ENCODE measurements around the gene NUCB1.

DNA sequence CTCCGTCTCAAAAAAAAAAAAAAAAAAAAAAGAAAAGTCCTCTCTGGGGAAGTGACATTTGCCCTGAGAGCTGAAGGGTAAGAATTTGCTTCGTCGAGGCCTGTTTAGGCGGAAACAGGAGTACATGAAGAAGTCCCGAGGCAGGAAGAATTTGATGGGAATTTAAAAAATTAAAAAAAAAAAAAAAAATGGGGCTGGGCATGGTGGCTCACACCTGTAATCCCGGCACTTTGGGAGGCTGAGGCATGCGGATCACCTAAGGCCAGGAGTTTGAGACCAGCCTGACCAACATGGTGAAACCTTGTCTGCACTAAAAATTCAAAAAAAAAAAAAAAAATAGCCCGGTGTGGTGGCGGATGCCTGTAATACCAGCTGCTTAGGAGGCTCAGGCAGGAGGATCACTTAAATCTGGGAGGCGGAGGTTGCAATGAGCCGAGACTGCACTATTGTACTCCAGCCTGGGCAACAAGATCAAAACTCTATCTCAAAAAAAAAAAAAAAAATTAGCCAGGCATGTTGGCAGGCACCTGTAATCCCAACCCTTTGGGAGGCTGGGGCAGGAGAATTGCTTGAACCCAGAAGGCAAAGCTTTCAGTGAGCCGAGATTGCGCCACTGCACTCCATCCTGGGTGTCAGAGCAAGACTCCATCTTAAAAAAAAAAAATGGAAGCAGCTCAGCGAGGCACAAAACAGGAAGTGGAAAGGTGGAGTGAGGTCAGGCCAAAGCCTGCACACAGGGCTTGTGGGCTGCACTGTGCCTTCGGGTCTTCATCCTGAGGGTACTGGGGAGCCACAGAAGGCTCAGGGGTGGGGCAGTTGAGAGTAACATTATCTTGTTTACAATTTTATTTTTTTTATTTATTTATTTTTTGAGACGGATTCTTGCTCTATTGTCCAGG is 59.5 kb downstream of the NUCB1 start:
- TF ChIP-seq, protein P1, sequence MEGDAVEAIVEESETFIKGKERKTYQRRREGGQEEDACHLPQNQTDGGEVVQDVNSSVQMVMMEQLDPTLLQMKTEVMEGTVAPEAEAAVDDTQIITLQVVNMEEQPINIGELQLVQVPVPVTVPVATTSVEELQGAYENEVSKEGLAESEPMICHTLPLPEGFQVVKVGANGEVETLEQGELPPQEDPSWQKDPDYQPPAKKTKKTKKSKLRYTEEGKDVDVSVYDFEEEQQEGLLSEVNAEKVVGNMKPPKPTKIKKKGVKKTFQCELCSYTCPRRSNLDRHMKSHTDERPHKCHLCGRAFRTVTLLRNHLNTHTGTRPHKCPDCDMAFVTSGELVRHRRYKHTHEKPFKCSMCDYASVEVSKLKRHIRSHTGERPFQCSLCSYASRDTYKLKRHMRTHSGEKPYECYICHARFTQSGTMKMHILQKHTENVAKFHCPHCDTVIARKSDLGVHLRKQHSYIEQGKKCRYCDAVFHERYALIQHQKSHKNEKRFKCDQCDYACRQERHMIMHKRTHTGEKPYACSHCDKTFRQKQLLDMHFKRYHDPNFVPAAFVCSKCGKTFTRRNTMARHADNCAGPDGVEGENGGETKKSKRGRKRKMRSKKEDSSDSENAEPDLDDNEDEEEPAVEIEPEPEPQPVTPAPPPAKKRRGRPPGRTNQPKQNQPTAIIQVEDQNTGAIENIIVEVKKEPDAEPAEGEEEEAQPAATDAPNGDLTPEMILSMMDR (IDR thresholded peaks at IDR 0.05; ENCODE audit: insufficient read depth, low read length, poor library complexity, severe bottlenecking): no peak
- TF ChIP-seq EZH2phosphoT487 (conservative IDR thresholded peaks at IDR 0.05; ENCODE audit: low read length): no peak
